Fibroblast of skin of left quadriceps (primary cell): ENCODE data around the gene ZNF598.
"Not testable (repeated sequence)": the region's sequence is repeated elsewhere in the genome, so short reads cannot be mapped to it uniquely, and the experiment has no call there.

Source experiments
- DNase-seq, 2 experiments: peaks; one replicate each; pipeline ENCODE4 v3.0.0-alpha.2; 2013; ENCODE audit warnings: low read depth in 2 of 2

The ZNF598 gene

DNA sequence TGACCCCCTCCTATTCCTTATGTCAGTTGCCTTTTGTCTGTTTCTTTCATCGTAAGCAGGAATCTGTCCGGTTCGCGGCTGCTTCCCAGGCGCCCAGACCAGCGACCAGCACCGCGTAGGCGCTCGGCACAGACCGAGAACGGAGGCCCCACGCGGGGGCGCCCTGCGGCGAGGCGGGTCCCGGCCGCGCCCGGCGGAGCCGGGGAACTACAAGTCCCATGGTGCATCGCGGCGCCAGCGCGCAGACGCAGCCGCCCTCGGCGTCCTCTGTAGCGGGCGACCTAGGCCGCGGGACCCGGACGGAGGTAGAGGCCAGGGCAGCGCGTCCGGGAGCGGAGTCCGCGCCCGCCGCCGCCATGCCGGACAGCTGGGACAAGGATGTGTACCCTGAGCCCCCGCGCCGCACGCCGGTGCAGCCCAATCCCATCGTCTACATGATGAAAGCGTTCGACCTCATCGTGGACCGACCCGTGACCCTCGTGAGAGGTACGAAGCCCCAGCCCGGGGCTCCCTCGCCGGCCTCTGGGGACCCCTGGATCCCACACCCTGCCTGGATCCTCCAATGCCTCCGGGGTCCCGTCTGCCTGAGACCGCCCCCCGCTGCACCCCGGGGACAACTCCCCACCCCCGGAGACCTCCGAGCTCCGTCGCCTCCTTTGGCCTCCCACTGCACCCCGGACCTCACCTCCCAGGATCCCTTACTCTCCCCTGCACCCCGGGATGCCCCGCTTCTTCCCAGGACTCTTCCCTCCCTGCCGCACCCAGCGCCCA lies 50.2 kb downstream of the ZNF598 start, which contains the start of gene NDUFB10:
NDUFB10 (plus strand) TSS at position 270 of the 771 bp plus-strand sequence; CDS start at position 357, 87 bp downstream.
- DNase-seq: peak; percentile 66 to 68

- no peak for DNase-seq
Measured at GRCh38 chr16:1958715-1959268, 50.8 kb downstream of the ZNF598 start.

DNA sequence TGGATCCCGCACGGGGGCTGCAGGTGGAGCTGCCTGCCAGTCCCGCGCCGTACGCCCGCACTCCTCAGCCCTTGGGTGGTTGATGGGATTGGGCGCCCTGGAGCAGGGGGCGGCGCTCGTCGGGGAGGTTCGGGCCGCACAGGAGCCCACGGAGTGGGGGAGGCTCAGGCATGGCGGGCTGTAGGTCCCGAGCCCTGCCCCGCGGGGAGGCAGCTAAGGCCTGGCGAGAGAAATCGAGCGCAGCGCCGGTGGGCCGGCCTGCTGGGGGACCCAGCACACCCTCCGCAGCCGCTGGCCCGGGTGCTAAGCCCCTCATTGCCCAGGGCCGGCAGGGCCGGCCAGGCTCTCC lies 51.5 kb downstream of the ZNF598 start:
- not testable (repeated sequence) for DNase-seq

GRCh38 chr16:1957434-1958142 lies 52.0 kb downstream of the ZNF598 start:
- DNase-seq: not testable (repeated sequence)

DNA sequence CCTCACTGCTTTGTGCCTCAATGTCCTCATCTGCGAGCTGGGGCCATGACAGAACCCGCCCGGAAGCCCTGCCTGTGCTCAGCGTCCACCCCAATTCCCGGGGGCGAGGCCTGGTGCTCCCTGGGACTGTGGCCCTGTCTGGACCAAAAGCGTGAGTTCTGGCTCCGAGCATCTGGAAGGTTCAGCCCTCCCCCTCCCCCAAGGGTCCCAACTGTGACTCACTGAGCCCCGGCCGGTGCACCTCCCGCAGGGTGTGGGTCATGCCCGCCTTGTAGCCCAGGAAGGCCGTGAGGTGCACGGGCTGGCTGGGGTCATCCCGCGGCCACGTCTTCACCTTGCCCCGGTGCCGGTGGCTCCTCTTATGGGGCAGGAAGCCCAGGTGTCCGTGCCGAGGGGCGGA lies 55.9 kb downstream of the ZNF598 start:
- DNase-seq: no peak

DNA sequence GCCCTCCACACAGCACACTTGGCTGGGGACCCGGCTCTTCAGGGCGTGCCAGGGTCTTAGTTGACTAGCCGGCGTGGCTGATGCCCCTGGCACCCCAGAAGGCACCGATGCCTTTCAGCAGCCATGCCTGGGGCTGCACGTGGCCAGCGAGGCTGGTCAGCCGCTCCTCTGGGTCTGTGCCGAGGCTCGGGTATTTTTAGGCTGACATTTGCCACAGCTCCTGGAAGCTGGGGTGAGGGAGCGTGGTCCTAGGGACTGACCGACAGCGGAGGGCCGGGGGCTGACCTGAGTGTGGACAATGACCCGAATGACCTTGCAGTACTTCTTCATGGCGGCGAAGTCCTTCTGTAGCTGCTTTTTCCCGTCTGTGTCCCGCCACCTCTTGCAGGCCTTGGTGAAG lies 59.1 kb downstream of the ZNF598 start:
- DNase-seq: no peak

- no peak for DNase-seq
Measured at GRCh38 chr16:1950047-1950446, 59.6 kb downstream of the ZNF598 start.

DNA sequence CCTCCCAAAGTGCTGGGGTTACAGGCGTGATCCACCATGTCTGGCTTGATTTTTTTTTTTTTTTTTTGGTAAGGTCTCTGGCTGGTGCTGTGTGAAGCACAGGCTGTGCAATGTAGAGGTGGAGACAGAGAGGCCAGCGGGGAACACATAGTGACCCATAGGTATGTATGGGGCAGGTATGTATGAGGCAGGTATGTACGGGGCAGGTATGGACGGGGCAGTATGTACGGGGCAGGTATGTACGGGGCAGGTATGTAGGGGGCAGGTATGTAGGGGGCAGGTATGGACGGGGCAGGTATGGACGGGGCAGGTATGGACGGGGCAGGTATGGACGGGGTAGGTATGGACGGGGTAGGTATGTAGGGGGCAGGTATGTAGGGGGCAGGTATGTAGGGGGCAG lies 60.1 kb downstream of the ZNF598 start:
- no peak for DNase-seq
